Testis (tissue), 3 donors: ENCODE measurements around the gene MRM2. TPM values are rescaled to one million over a fixed set of nuclear protein-coding genes. Genes with fewer than 3 reads are reported as not detected.
A peak's percentile ranks its signal among the peaks of the same experiment; 100 is the strongest.

Experiments used
- DNase-seq: peaks from one replicate; pipeline ENCODE4 v3.0.0-alpha.2; 2019
- H3K27ac ChIP-seq, 2 donors: fragments of 200-600 bp; sonication (generic); one replicate each; pipeline ENCODE4 v1.5.1; 2019
- H3K27me3 ChIP-seq: fragments of 200-600 bp; sonication (generic); one replicate; pipeline ENCODE4 v1.5.1; 2019
- H3K36me3 ChIP-seq: fragments of 200-600 bp; sonication (generic); one replicate; pipeline ENCODE4 v1.5.1; 2017; ENCODE audit warnings: low read depth; ENCODE audit errors: missing control alignments
- H3K4me1 ChIP-seq: fragments of 200-600 bp; sonication (generic); one replicate; pipeline ENCODE4 v1.5.1; 2019
- H3K4me3 ChIP-seq, 2 donors: fragments of 200-600 bp; sonication (generic); one replicate each; pipeline ENCODE4 v1.5.1; 2017 to 2019
- H3K9me3 ChIP-seq: fragments of 200-600 bp; sonication (generic); one replicate; pipeline ENCODE4 v1.5.1; 2017
- CTCF ChIP-seq, 3 experiments: fragments of 450-650 bp in 2 of 3; fragments of 200-600 bp in 1 of 3; sonication (generic) in 1 of 3; IDR thresholded peaks; one replicate each; pipeline ENCODE4 v1.5.1; 2016 to 2019; ENCODE audit warnings: antibody characterized with exemption in 3 of 3, mild to moderate bottlenecking in 2 of 3, moderate library complexity in 1 of 3
- POLR2A ChIP-seq: fragments of 450-650 bp; IDR thresholded peaks from one replicate; pipeline ENCODE4 v1.6.1; 2017; ENCODE audit warnings: antibody characterized with exemption, mild to moderate bottlenecking, moderate library complexity
- WGBS, 2 donors: methylation state at CpG; one replicate each; pipeline ENCODE4 v1.1.5; 2018; 5-methylcytosine and 5-hydroxymethylcytosine counted together
- intact Hi-C: fragments of 100-400 bp; cut with DNase I; formaldehyde crosslinking; loops from one replicate; pipeline ENCODE4 v1.15.1; 2023; ENCODE audit warnings: low total_unique reads
- polyA plus RNA-seq: library from polyadenylated mRNA; stranded (reverse); fragments of 350-450 nt; fragmentation: Illumina TruSeq; extraction: RNeasy Lipid Tissue Mini Kit (QIAGEN cat#74804); gene quantifications from one replicate; pipeline ENCODE4 v1.2.3, GENCODE V29; 2014; ENCODE audit warnings: low read depth, low replicate concordance; ENCODE audit not compliant: insufficient read depth
- total RNA-seq, 2 donors: library from RNA; depleted of rRNA; stranded (reverse); fragments of >200 nt; gene quantifications; one replicate each; pipeline ENCODE4 v1.2.3, GENCODE V29; 2016

Gene MRM2
- total and polyA plus RNA-seq, 3 donors from 2014 or later: 18.1 to 31.2 (median 20.5) TPM

GRCh38 chr7:2281541-2281940 is 39.5 kb upstream of the MRM2 start:
- H3K9me3 ChIP-seq: no peaks in the 10 kb centered on the region
- H3K36me3 ChIP-seq: no peaks in the 10 kb centered on the region
- no peak for TF ChIP-seq CTCF (IDR thresholded peaks at IDR 0.05)
- TF ChIP-seq POLR2A: no peak
- no peak overlapping the region for H3K4me3 ChIP-seq
- DNase-seq: peak; percentile 73
- peaks cover 29% of the 10 kb centered on the region for H3K4me1 ChIP-seq
- no peaks in the 10 kb centered on the region for H3K27me3 ChIP-seq
- H3K27ac ChIP-seq: peak overlapping the region in 1 of 2 donors; percentile 48
- 40 to 57% methylated on average over 9 of the region's 9 CpGs for WGBS, 2 donors
- intact Hi-C loops: no loop called here

GRCh38 chr7:2280424-2280823 is 38.4 kb upstream of the MRM2 start:
- TF ChIP-seq CTCF (IDR thresholded peaks at IDR 0.05) (no peak), POLR2A (no peak)
- Histone ChIP-seq H3K27me3 (no peaks in the 10 kb centered on the region), H3K27ac (no peak overlapping the region), H3K4me3 (no peak overlapping the region), H3K4me1 (peaks cover 26% of the 10 kb centered on the region), H3K36me3 (no peaks in the 10 kb centered on the region), H3K9me3 (no peaks in the 10 kb centered on the region)
- no peak for DNase-seq
- WGBS, 2 donors: 76 to 79% methylated on average over 2 of the region's 2 CpGs
- intact Hi-C loops: no loop called here

GRCh38 chr7:2279896-2280295 is 37.9 kb upstream of the MRM2 start:
- TF ChIP-seq CTCF (IDR thresholded peaks at IDR 0.05) (no peak), POLR2A (no peak)
- no peak for DNase-seq

GRCh38 chr7:2278026-2278425 is 36.0 kb upstream of the MRM2 start:
- H3K4me3 ChIP-seq: no peak overlapping the region
- DNase-seq: no peak
- peaks cover 23% of the 10 kb centered on the region for H3K4me1 ChIP-seq
- no peaks in the 10 kb centered on the region for H3K9me3 ChIP-seq
- H3K36me3 ChIP-seq: no peaks in the 10 kb centered on the region
- no peaks in the 10 kb centered on the region for H3K27me3 ChIP-seq
- TF ChIP-seq POLR2A (no peak), CTCF (IDR thresholded peaks at IDR 0.05) (no peak)
- intact Hi-C loops: no loop called here
- 90 to 95% methylated on average over 4 to 11 of the region's 11 CpGs for WGBS, 2 donors
- no peak overlapping the region for H3K27ac ChIP-seq

More at GRCh38 chr7:2279896-2280295, 37.9 kb upstream of the MRM2 start:
- H3K4me1 ChIP-seq: peaks cover 23% of the 10 kb centered on the region
- 41 to 44% methylated on average over 4 of the region's 4 CpGs for WGBS, 2 donors
- no peaks in the 10 kb centered on the region for H3K9me3 ChIP-seq
- no peaks in the 10 kb centered on the region for H3K36me3 ChIP-seq
- H3K27me3 ChIP-seq: no peaks in the 10 kb centered on the region
- intact Hi-C loops: no loop called here
- no peak overlapping the region for H3K27ac ChIP-seq
- H3K4me3 ChIP-seq: no peak overlapping the region

- Histone ChIP-seq H3K36me3 (no peaks in the 10 kb centered on the region), H3K4me3 (no peak overlapping the region), H3K4me1 (peaks cover 8% of the 10 kb centered on the region), H3K27ac (no peak overlapping the region), H3K9me3 (no peaks in the 10 kb centered on the region), H3K27me3 (no peaks in the 10 kb centered on the region)
- no peak for TF ChIP-seq CTCF (IDR thresholded peaks at IDR 0.05)
- TF ChIP-seq POLR2A: no peak
- intact Hi-C loops: no loop called here
- no peak for DNase-seq
- WGBS, 2 donors: 88 to 89% methylated on average over 8 to 18 of the region's 18 CpGs
These were observed 34.1 kb upstream of the MRM2 start for GRCh38 chr7:2276107-2276506.
